IPS DF 19.7 (cell line): Measurements from ENCODE around the gene SDCBP2.
"Not testable (repeated sequence)": the region's sequence is repeated elsewhere in the genome, so short reads cannot be mapped to it uniquely, and the experiment has no call there.

Source experiments
- DNase-seq: peaks from one replicate; pipeline ENCODE4 v3.0.0-alpha.2; 2013; ENCODE audit warnings: low read depth, low spot score

Gene SDCBP2

DNA sequence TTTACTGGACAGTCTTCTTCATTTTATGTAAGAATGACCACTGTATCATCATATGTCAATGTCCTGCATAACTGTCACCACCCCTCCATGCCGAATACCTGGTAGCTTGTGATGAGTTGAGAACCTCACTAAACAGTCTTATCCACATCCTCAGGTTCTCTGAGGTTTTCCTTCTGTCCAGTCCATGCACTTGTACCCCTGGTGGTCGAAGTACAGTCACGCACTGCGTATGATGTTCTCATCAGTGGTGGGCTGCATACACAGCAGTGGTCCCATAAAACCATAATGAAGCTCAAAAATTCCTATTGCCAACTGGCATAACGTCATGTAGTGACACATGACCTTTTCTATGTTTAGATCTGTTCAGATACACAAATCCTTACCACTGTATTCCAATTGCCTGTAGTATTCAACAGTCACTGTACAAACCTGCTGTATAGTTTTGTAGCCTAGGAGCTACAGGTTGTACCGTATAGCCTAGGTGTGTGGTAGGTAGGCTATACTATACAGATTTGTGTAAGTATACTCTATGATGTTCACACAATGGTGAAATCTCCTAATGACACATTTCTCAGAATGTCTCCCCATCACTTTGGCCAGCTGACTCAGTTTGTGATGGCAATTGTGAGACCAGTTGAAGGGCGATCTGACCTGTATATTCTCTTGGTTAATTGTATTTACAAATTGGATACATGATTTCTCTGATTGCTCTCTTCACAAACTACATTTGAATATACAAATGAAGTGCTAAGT, 31.3 kb upstream of the SDCBP2 start:
- DNase-seq, result no peak

DNA sequence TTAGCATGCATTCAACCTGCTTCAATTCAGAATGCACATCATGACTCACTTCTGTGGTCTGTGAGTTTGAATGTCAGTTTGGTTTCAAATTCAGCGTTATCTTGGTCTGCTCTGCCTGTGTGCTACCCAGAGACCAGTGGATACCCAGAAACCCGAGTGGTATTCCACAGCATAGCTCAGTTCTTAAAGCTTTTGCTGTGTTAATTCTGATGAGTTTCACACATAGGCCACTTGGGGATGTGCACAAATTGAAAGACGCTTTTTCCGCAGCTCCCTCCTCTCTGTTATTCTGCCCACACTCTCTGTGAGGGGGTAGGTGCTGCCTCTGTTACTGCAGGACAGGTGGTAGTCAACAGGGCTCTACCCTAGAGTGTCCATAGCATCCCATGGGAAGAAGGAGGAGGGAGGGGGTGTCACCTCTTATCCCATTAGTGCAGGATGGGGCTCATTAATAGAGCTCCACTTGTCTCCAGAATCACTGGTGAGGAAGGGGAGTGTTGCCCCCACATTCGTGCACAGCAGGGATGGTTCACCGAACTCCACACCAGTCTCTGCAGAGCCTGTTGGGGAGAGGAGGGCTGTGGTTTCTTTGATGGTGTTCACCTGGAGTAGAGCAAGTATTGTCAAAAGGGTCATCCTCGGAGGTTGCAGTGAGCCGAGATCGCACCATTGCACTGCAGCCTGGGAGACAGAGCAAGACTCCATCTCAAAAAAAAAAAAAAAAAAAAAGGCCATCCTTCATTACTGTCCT, 29.2 kb upstream of the SDCBP2 start:
- no peak for DNase-seq

DNA sequence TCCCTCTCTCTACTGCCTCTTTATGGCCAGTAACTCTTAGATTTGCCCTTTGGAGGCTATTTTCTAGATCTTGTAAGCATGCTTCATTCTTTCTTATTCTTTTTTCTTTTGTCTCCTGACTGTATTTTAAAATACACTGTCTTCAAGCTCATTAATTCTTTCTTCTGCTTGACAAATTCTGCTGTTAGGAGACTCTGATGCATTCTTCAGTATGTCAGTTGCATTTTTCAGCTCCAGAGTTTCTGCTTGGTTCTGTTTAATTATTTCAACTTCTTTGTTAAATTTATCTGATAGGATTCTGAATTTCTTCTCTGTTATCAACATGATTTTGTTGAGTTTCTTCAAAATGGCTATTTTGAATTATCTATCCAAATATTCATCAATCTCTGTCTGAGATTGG, 25.0 kb upstream of the SDCBP2 start:
- DNase-seq, result no peak

DNA sequence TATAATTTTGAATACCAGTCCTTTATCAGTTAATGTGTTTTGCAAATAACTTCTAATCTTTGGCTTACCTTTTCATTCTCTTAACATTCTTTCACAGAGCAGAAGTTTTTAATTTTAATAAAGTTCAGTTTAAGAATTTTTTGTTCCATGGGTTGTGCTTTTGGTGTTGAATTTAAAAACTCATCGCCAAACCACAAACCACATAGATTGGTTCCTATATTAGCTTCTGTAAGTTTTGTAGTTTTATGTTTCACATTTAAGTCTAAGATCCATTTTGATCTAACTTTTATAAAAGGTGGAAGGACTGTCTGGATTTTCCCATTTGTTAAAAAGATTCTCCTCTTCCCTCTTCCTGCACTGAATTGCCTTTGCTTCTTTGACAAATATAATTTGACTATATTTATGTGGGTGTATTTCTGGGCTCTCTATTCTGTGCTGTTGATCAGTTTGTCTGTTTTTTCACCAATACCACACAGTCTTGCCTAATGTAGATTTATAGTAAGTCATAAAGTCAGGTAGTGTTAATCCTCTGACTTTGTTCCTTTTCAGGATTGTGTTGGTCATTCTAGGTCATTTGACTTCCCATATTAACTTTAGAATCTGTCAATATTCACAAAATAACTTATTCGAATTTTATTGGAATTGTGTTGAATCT, 17.5 kb upstream of the SDCBP2 start:
- no peak for DNase-seq

DNA sequence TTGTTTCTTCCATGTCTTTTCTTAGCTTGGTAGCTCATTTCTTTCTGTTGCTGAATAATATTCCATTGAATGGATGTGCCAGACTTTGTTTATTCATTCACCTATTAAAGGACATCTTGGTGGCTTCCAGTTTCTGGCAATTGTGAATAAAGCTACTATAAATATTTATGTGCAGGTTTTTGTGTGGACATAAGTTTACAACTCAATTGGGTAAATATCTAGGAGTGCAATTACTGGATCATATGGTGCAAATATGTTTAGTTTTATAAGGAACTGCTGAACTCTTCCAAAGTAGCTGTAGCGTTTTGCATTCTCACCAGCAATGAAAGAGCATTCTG, 16.8 kb upstream of the SDCBP2 start:
- DNase-seq, result no peak

DNA sequence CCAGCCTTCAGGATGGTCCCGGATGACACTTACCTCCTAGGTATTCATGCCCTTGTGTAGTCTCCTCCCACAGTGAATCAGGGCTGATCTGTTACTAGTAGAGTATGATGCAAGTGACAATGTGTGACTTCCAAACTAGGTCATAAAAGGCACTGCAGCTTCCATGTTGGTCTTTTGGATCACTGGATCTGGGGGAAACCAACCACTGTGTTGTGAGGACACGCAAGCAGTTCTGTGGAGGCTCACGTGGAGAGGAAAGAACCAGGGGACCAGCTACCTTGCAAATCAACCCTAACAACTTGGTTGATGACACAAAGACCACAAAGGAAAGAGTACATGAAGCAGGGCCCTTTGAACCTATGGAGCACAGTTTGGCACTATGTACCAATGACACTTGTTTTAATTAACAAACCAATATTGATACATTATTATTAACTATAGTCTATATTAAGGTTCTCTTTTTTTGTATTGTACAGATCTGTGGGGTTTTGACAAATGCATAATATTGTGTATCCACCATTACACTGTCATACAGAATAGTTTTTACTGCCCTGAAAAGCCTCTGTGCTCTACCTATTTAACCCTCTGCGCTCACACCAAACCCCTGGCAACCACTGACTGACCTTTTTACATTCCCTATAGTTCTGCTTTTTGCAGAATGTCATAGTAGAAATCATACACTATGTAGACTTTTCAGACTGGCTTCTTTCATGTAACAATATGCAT, 16.3 kb upstream of the SDCBP2 start:
- no peak for DNase-seq

DNA sequence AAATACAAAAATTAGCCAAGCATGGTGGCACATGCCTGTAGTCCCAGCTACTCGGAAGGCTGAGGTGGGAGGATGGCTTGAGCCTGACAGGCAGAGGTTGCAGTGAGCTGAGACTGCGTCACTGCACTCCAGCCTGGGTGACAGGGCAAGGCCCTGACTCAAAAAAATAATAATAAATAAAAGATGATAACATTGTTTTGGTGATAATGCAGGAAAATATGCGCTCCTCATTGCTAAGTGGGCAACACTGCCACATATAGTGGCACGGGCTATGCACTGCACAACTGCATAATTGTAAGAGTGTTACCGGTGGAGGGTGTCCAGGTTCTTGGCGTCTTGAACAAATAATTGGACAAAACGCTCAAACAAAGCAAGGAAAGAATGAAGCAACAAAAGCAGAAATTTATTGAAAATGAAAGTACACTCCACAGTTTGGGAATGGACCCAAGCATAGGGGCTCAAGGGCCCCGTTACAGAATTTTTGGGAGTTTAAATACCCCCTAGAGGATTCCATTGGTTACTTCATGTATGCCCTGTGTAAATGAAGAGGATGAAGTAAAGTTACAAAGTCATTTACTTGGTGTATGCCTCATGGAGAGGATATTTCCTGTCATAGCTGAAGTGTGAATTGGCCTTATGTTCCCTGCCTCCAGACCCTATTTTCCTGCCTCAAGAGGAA, 14.6 kb upstream of the SDCBP2 start:
- DNase-seq, result not testable (repeated sequence)

DNA sequence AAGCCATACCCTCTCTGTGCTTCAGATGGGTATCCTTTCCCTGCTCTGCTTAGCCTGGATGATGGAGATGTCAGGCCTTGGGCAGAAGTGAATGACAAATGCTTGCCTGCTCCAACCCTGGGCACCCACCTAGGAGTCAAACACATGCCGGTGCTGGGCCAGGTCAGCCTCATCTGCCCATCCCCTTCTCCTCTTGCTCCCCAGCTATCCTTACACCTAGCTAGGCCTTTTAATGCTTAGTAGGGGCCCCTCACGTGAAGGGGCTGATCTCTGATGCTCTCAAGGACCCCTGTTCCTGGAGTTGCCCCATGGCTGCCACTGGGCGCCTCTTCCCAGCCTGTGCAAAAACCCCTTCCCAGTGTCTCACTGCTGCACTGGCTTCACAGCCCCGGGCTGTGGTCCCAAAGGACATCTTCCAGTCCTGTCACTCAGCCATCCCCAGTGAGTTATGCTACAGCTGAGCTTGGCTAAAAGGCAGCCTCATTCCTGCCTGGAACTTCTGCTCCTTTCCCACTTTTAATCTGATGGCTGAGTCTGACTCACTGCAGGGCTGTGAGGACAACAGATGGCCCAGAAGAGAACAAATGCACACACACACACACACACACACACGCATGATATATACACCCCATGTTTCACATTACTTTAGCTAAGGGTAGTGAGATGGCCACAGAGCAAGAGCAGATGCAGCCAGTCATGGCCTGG, 12.8 kb upstream of the SDCBP2 start:
- DNase-seq, result no peak

DNA sequence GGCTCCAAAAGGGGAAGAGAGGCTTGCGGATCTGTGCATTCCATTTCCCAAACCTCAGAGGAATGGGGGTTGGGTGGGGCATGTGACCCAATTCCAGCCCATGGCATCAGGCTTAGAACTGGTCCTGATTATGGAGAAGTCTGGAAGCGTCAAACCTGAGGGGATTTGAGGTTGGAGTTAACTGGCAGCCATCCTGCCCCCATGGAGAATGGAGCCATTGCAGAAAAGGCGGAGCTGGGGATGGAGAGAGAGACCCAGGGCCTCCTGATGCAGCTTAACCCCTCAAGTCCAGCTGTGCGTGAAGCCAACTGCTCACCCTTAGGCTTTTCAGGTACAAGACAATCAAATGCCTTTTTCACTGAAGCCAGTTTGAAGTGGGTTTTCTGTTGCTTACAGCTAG, 9.9 kb upstream of the SDCBP2 start:
- no peak for DNase-seq

DNA sequence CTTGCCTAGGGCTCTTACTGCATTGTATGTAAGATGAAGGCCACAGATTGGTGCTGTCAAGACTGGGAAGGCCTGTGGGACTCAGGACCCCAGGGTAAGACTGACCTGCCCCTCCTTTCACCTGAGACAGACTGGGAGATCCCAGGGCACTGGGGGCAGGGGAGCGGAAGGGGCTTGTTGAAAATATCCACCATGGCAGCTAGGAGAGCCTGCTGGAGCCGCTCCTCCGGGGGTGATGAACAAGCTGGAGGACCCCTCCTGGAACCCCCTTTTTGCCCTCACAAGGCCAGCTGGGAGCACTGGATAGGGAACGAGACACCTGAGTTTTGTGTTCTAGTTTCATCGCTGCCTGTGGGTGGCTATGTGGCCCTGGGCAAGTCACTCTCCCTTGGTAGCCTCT, 9.2 kb upstream of the SDCBP2 start:
- DNase-seq, result no peak

DNA sequence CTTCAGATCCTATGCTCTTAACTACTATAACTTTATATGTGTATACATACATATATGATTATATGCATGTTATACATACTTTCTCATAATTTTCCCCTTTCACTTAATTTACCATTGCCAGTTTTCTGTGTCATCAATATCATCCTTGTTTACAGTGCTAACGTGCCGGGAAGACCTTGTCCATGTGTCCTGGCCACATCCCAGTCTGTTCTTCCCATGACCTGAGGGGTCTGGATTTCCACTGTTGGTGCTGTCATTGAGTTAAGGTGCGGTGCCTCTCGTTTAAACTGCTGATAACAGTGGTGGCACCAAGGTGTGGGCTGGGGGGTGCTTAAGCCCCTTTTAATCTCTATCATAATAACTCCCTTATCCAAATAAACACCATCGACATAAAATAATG, 8.5 kb upstream of the SDCBP2 start:
- DNase-seq, result no peak

DNA sequence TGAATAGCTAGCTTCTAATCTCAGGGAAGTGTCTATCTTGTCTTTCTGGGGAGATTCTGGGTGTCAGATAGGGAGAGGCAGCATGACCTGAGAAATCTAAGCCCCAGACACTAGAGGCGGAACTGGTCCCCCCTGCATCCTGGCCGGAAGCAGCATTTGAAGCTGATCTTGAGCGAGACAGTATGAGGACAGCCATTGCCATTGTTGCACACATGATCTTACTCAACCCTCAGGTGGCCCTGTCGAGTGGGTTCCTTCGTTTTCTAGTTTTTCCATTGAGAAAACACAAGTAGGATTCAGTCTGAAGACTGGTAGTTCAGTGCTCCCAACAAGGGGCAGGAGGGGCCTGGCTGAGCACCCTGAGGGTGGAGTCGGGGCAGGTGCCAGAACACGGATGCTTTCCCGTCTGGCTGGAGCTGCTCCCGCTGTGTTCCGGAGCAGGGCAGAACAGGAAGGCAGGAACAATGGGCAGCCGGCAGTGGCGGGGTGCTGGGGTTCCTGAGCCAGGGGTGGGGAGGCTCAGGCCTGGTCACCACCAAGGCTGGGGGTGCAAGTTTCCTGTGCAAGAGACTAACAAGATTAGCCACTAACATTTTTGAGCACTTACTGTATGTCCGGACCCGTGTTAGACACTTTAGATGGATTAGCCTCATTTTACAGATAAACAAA, 7.9 kb upstream of the SDCBP2 start:
- no peak for DNase-seq

DNA sequence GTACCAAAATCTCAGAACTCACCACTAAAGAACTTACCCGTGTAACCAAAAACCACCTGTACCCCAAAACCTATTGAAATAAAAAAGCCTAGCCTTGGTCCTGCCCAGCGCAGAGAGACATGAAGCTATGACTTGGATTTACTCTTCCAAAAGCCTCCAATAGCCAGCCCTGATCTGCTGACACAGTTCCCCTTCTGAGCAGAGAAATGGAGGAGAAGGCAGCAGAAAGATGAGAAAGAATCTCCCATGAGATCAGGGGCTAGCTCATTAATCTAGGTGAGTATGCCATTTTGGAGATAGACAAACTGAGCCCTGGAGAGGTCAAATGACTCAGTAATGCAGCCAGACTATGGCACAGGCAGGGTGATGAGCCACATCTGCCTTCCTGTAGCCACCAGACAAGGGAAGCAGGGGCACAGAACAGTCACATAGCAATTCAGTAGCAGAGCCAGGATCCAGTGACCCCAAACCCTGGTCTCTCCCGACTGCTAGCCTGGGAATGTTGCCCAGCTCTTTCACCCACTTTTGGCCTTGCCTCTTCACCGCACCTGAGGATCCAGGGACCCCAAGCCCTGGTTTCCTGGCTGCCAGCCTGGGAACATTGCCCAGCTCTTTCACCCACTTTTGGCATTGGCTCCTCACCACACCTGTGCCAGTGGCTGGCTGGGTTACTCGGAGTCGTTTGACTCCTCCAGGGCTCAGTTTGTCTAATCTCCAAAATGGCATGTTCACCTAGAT, 7.2 kb upstream of the SDCBP2 start:
- no peak for DNase-seq

DNA sequence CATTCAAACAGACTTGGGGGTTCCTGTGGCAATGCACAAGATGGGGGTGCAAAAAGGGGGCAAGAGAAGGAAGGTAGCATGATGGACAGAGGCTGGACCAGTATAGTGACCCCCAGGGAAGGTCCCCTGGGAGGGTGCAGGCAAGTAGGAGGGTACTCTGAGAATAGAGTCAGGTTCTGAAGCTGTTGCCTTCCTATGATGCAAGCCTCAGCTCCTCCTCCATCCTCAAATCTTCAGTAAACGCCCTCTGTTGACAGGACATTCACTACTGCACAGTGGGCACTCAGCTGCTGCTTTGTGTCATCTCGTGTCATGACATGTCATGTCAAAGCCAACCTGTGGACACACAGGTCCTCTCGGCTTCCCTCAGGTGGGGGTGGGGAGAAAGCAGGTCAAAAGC, 5.8 kb upstream of the SDCBP2 start:
- no peak for DNase-seq

DNA sequence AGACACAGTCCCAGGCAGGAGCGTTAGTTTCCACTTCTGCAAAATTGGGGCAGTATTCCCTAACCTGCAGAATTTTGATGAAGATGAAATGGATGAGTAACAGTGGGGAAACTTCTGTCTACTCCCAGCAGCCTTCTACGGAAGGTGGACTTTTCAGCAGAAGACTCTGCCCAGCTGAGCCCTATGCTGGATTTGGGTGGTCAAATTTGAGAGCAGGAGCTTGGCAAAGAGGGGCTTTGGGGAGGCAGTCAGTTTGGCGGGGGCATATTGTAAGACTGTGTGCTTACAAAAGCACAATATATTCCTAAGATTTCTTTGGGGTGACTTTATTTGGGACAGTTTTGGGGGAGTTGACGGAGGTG, 5.4 kb upstream of the SDCBP2 start:
- no peak for DNase-seq

DNA sequence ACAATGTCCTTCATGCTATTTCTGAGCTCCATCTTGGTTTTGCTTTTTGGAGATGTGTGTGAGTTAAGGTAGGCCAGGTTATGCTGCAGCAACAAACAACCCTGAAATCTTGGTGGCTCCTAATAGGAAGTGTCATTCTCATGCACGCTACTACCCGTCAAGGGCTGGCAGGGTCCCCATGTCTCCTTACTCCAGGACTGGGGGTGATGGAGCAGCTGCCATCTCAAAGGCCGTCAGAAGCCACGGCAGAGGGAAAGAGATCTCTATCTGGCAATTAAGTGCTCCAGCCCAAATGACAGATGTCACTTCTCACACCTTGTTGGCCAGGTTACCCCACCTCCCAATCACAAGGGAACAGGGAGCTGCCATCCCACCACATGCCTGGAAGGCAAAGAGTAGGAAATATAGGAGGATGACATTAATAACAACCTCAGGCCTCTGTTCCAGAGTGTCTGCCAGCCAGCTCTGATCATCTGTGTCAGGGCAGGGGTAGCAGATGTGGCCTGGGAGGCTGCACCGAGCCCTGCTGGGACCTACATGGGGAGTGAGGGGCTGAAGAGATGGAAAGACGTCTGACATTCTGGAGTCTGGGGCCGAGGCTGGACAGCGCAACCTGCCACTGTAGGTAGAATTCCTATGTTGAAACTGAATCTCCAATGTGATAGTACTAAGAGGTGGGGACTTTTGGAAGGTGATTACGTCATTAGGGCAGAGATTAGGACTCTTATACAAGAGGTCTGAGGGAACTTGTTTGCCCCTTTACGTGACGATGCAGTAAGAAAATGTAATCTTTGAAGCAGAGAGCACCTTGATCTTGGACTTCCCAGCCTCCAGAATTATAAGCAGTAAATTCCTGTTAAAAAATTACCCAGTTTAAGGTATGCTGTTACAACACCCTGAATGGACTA, 4.8 kb upstream of the SDCBP2 start:
- no peak for DNase-seq

DNA sequence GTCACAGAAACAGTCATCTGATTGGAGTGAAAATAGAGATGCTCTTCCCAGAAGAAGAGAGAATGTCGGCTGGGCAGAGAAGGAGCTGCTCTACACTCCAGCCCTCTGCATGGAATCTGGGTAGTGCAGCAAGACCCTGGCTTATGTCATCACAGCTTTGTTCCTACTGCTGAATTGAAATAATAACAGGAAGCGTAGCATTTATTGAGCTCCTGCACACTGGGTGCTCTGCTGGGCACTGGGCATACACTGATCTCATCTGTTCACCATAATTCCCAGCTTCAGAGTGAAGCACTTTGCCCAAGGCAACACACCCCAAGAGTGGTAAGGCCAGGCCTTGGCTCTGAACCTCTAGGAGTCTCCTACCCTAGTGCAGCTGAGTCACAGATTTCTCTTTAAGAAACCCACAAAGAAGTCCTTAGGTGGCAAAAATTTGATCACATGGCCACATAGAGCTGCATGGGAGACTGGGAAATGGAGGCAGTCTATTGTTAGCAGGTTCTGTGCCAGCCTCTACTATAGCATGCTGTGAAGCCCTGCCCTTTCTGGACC, 3.9 kb upstream of the SDCBP2 start:
- no peak for DNase-seq

DNA sequence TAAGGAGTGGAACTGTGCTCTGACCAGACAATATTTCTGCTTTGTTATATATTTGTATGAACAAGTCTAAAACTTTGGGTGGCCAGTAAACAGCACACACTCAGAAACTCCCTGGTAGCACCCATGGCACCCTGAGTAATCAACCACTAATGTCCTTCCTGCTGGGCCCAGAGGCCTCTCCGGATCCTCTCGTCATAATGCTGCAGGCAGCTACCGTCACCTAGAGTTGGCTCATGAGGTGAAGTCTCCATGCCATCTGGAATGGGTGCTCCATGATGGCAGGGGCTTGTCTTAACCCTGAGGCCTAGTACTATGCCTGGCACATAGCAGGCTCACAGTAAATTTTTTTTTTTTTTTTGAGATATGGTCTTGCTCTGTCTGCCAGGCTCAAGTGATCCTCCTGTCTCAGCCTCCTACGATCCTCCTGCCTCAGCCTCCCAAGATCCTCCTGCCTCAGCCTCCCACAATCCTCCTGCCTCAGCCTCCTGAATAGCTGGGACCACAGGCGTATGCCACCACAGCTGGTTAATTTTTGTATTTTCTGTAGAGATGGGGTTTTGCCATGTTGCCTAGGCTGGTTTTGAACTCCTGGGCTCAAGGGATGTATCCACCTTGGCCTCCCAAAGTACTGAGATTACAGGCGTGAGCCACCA, 3.0 kb upstream of the SDCBP2 start:
- DNase-seq, result no peak
